Astrocyte (in vitro differentiated cells and primary cell): ENCODE data around the gene PGF. TPM values are rescaled to one million over a fixed set of nuclear protein-coding genes. Genes with fewer than 3 reads are reported as not detected.

ENCODE experiments used
- DNase-seq: peaks from one replicate; pipeline ENCODE4 v3.0.0-alpha.2; 2010; ENCODE audit warnings: low read depth
- FAIRE-seq: peaks from 2 replicates; lab custom pipeline; 2011; peaks lifted over from hg19 to GRCh38; lab: Jason Lieb, UNC
- H2AFZ ChIP-seq: 2 replicates; pipeline ENCODE4 v1.6.0; 2012; ENCODE audit warnings: low read depth, low read length, inconsistent platforms
- H3K27ac ChIP-seq: 2 replicates; pipeline ENCODE4 v1.5.1; 2011; ENCODE audit warnings: low read depth, low read length, inconsistent platforms
- H3K27me3 ChIP-seq: 2 replicates; pipeline ENCODE4 v1.6.0; 2011; ENCODE audit warnings: low read length, inconsistent platforms; ENCODE audit not compliant: insufficient read depth
- H3K36me3 ChIP-seq: 2 replicates; pipeline ENCODE4 v1.5.1; 2011; ENCODE audit warnings: low read length, inconsistent platforms; ENCODE audit not compliant: insufficient read depth
- H3K4me1 ChIP-seq: 2 replicates; pipeline ENCODE4 v1.5.1; 2011; ENCODE audit warnings: low read length, inconsistent platforms; ENCODE audit not compliant: insufficient read depth
- H3K4me2 ChIP-seq: 2 replicates; pipeline ENCODE4 v1.6.0; 2012; ENCODE audit warnings: low read length, inconsistent platforms
- H3K4me3 ChIP-seq: 2 replicates; pipeline ENCODE4 v1.5.1; 2011; ENCODE audit warnings: low read depth, mild to moderate bottlenecking, low read length, inconsistent platforms; ENCODE audit not compliant: insufficient read depth
- H3K79me2 ChIP-seq: 2 replicates; pipeline ENCODE4 v1.6.0; 2012; ENCODE audit warnings: mild to moderate bottlenecking, low read length, inconsistent platforms; ENCODE audit not compliant: insufficient read depth
- H3K9ac ChIP-seq: 2 replicates; pipeline ENCODE4 v1.6.0; 2012; ENCODE audit warnings: mild to moderate bottlenecking, low read length, inconsistent platforms
- H3K9me3 ChIP-seq: 2 replicates; pipeline ENCODE4 v1.5.1; 2012; ENCODE audit warnings: low read depth, mild to moderate bottlenecking, low read length, inconsistent platforms; ENCODE audit not compliant: insufficient read depth
- H4K20me1 ChIP-seq: 2 replicates; pipeline ENCODE4 v1.6.0; 2012; ENCODE audit warnings: low read length, inconsistent platforms; ENCODE audit not compliant: insufficient read depth
- H3K27ac Mint-ChIP-seq: one replicate; pipeline ENCODE4 v1.8.0; 2021; ENCODE audit warnings: mild to moderate bottlenecking, mixed read lengths; ENCODE audit not compliant: unreplicated experiment
- H3K27me3 Mint-ChIP-seq: one replicate; pipeline ENCODE4 v1.8.0; 2021; ENCODE audit warnings: low read depth, mixed read lengths; ENCODE audit not compliant: unreplicated experiment
- H3K36me3 Mint-ChIP-seq: one replicate; pipeline ENCODE4 v1.8.0; 2021; ENCODE audit warnings: low read depth, mixed read lengths; ENCODE audit not compliant: unreplicated experiment
- H3K4me1 Mint-ChIP-seq: one replicate; pipeline ENCODE4 v1.8.0; 2021; ENCODE audit warnings: low read depth, mixed read lengths; ENCODE audit not compliant: unreplicated experiment
- H3K4me3 Mint-ChIP-seq: one replicate; pipeline ENCODE4 v1.8.0; 2021; ENCODE audit warnings: mild to moderate bottlenecking, moderate library complexity, mixed read lengths; ENCODE audit not compliant: unreplicated experiment
- H3K9me3 Mint-ChIP-seq: one replicate; pipeline ENCODE4 v1.8.0; 2021; ENCODE audit warnings: mild to moderate bottlenecking, mixed read lengths; ENCODE audit not compliant: unreplicated experiment
- CTCF ChIP-seq: IDR thresholded peaks from 2 replicates; pipeline ENCODE4 v1.5.1; 2011; ENCODE audit warnings: low read depth, mild to moderate bottlenecking, inconsistent platforms, low read length, moderate library complexity; ENCODE audit not compliant: insufficient read depth
- EZH2 ChIP-seq: IDR thresholded peaks from 2 replicates; pipeline ENCODE4 v1.6.1; 2012; ENCODE audit warnings: mild to moderate bottlenecking, low read length, inconsistent platforms; ENCODE audit not compliant: insufficient read depth
- total RNA-seq: library from RNA; stranded (reverse); gene quantifications from 2 replicates; pipeline ENCODE4 v1.2.1, GENCODE V29; 2021

PGF gene
- total RNA-seq, 1 donor from 2014 or later = 3.5 TPM

GRCh38 chr14:74891870-74892269 is 63.5 kb downstream of the PGF start:
- Histone ChIP-seq H3K4me3 (no peak overlapping the region), H3K4me1 (peaks cover 21% of the 10 kb centered on the region), H3K4me2 (peak overlapping the region; percentile 45), H3K9me3 (no peaks in the 10 kb centered on the region), H3K79me2 (peaks cover 27% of the 10 kb centered on the region), H4K20me1 (peaks cover 64% of the 10 kb centered on the region), H3K9ac (peak overlapping the region; percentile 31), H3K27me3 (no peaks in the 10 kb centered on the region), H2AFZ (no peak overlapping the region), H3K27ac (no peak overlapping the region), H3K36me3 (peaks cover 61% of the 10 kb centered on the region)
- H3K9me3 Mint-ChIP-seq = no peaks in the 10 kb centered on the region
- TF ChIP-seq EZH2 = no peak
- TF ChIP-seq CTCF = no peak
- DNase-seq (peak; percentile 47), FAIRE-seq (no peak)
- H3K27ac Mint-ChIP-seq = no peak overlapping the region
- H3K36me3 Mint-ChIP-seq = peaks cover 27% of the 10 kb centered on the region
- H3K27me3 Mint-ChIP-seq = no peaks in the 10 kb centered on the region
- H3K4me3 Mint-ChIP-seq = no peak overlapping the region
- peaks cover 17% of the 10 kb centered on the region for H3K4me1 Mint-ChIP-seq

Other genes starting within 250 kb of the PGF start
- gene AREL1, start 242.5 kb downstream of the PGF start, total RNA-seq = 54.6 and 59.0 TPM in 2 replicates
- gene FCF1, start 242.5 kb downstream of the PGF start, total RNA-seq = 60.5 and 64.1 TPM in 2 replicates
- 49.5 and 49.7 TPM in 2 replicates for gene YLPM1, start 192.3 kb downstream of the PGF start, total RNA-seq
- not detected in 2 replicates for gene PROX2, start 79.5 kb downstream of the PGF start, total RNA-seq
- gene DLST, start 73.7 kb downstream of the PGF start, total RNA-seq = 83.0 and 90.6 TPM in 2 replicates
- gene RPS6KL1, start 32.3 kb downstream of the PGF start, total RNA-seq = 0.70 and 1.7 TPM in 2 replicates
- gene EIF2B2, start 47.3 kb upstream of the PGF start, total RNA-seq = 37.7 TPM in 2 replicates
- gene MLH3, start 95.9 kb upstream of the PGF start, total RNA-seq = 12.7 and 12.9 TPM in 2 replicates
- 6.9 and 8.9 TPM in 2 replicates for gene ACYP1, start 108.4 kb upstream of the PGF start, total RNA-seq
- gene ZC2HC1C, start 114.0 kb upstream of the PGF start, total RNA-seq = 1.4 and 1.7 TPM in 2 replicates
- gene NEK9, start 171.5 kb upstream of the PGF start, total RNA-seq = 45.2 and 56.3 TPM in 2 replicates
- gene TMED10, start 221.0 kb upstream of the PGF start, total RNA-seq = 331 and 359 TPM in 2 replicates